ENCODE results near the gene CBLN4.

The CBLN4 gene

GRCh38 chr20:56005389-56005715, at the start of gene CBLN4:
TSS of gene CBLN4 (minus strand) at chr20:56005519. CDS start at chr20:56004171, 1,348 bp downstream.
- H3K4me1 ChIP-seq (ENCODE audit: insufficient read depth, low read length, poor library complexity, severe bottlenecking), result no peaks in the 10 kb centered on the region
- no peak within 1 kb of the TSS for H2AFZ ChIP-seq (ENCODE audit: low read length)
- H3K36me3 ChIP-seq (ENCODE audit: insufficient read depth, low read length), result no peaks in the 10 kb centered on the region
- no peak within 1 kb of the TSS for H3K4me3 ChIP-seq (ENCODE audit: low read length, poor library complexity, severe bottlenecking)
- no peak within 1 kb of the TSS for H3K9ac ChIP-seq (ENCODE audit: low read depth, low read length, poor library complexity, severe bottlenecking)
- H3K9me2 ChIP-seq (replicated peaks; ENCODE audit: low read depth, low read length), result no peaks in the 10 kb centered on the region
- no peaks in the 10 kb centered on the region for H3K79me2 ChIP-seq (ENCODE audit: insufficient read depth, low read length)
- H3K9me3 ChIP-seq (ENCODE audit: insufficient read depth, low read depth, low read length), result no peaks in the 10 kb centered on the region
- H3K4me2 ChIP-seq (ENCODE audit: low read depth, low read length, poor library complexity, severe bottlenecking), result no peak within 1 kb of the TSS
- H3F3A ChIP-seq (ENCODE audit: low read depth), result no peaks in the 10 kb centered on the region
- H3K27me3 ChIP-seq (ENCODE audit: insufficient read depth, low read length, poor library complexity, severe bottlenecking), result no peaks in the 10 kb centered on the region
- no peaks in the 10 kb centered on the region for H4K20me1 ChIP-seq (ENCODE audit: insufficient read depth, low read length, poor library complexity, severe bottlenecking)
- TF ChIP-seq CTCF (conservative IDR thresholded peaks at IDR 0.05; ENCODE audit: low read length), result no peak
- TF ChIP-seq EZH2phosphoT487 (IDR thresholded peaks at IDR 0.05; ENCODE audit: borderline replicate concordance), result no peak

- Histone ChIP-seq H3K36me3 (ENCODE audit: insufficient read depth, low read length) (no peaks in the 10 kb centered on the region), H2AFZ (ENCODE audit: low read length) (no peak overlapping the region), H3K79me2 (ENCODE audit: insufficient read depth, low read length) (no peaks in the 10 kb centered on the region), H3K4me3 (ENCODE audit: low read length, poor library complexity, severe bottlenecking) (no peak overlapping the region), H3K27me3 (ENCODE audit: insufficient read depth, low read length, poor library complexity, severe bottlenecking) (no peaks in the 10 kb centered on the region), H3K9me2 (replicated peaks; ENCODE audit: low read depth, low read length) (no peaks in the 10 kb centered on the region), H3K4me2 (ENCODE audit: low read depth, low read length, poor library complexity, severe bottlenecking) (no peak overlapping the region), H3F3A (ENCODE audit: low read depth) (no peaks in the 10 kb centered on the region), H3K9ac (ENCODE audit: low read depth, low read length, poor library complexity, severe bottlenecking) (no peak overlapping the region), H3K4me1 (ENCODE audit: insufficient read depth, low read length, poor library complexity, severe bottlenecking) (no peaks in the 10 kb centered on the region), H3K9me3 (ENCODE audit: insufficient read depth, low read depth, low read length) (no peaks in the 10 kb centered on the region), H4K20me1 (ENCODE audit: insufficient read depth, low read length, poor library complexity, severe bottlenecking) (no peaks in the 10 kb centered on the region)
- TF ChIP-seq EZH2phosphoT487 (IDR thresholded peaks at IDR 0.05; ENCODE audit: borderline replicate concordance) (no peak), CTCF (conservative IDR thresholded peaks at IDR 0.05; ENCODE audit: low read length) (no peak)
These were observed 37.9 kb upstream of the CBLN4 start for GRCh38 chr20:56043227-56043626.

GRCh38 chr20:56032251-56032650, 26.9 kb upstream of the CBLN4 start:
- Histone ChIP-seq H3K36me3 (ENCODE audit: insufficient read depth, low read length) (no peaks in the 10 kb centered on the region), H3K9me2 (replicated peaks; ENCODE audit: low read depth, low read length) (no peaks in the 10 kb centered on the region), H3K4me3 (ENCODE audit: low read length, poor library complexity, severe bottlenecking) (no peak overlapping the region), H3K4me1 (ENCODE audit: insufficient read depth, low read length, poor library complexity, severe bottlenecking) (no peaks in the 10 kb centered on the region), H2AFZ (ENCODE audit: low read length) (no peak overlapping the region), H4K20me1 (ENCODE audit: insufficient read depth, low read length, poor library complexity, severe bottlenecking) (no peaks in the 10 kb centered on the region), H3K9me3 (ENCODE audit: insufficient read depth, low read depth, low read length) (no peaks in the 10 kb centered on the region), H3K79me2 (ENCODE audit: insufficient read depth, low read length) (no peaks in the 10 kb centered on the region), H3K9ac (ENCODE audit: low read depth, low read length, poor library complexity, severe bottlenecking) (no peak overlapping the region), H3F3A (ENCODE audit: low read depth) (no peaks in the 10 kb centered on the region), H3K27me3 (ENCODE audit: insufficient read depth, low read length, poor library complexity, severe bottlenecking) (no peaks in the 10 kb centered on the region), H3K4me2 (ENCODE audit: low read depth, low read length, poor library complexity, severe bottlenecking) (no peak overlapping the region)
- no peak for TF ChIP-seq EZH2phosphoT487 (IDR thresholded peaks at IDR 0.05; ENCODE audit: borderline replicate concordance)
- no peak for TF ChIP-seq CTCF (conservative IDR thresholded peaks at IDR 0.05; ENCODE audit: low read length)

Measured in Loucy (cell line).